Mucosa of descending colon (tissue), 3 donors: ENCODE results near the gene SPAG6. TPM values are rescaled to one million over a fixed set of nuclear protein-coding genes. Genes with fewer than 3 reads are reported as not detected.

Experiments used
- ATAC-seq: fragments of 200-7000 bp; cut with Tn5 transposase; one replicate; pipeline ENCODE4 v1.9.1; 2020; ENCODE audit warnings: mild to moderate bottlenecking, moderate library complexity
- DNase-seq, 3 donors: peaks; one replicate each; pipeline ENCODE4 v3.0.0-alpha.2; 2020
- H3K36me3 ChIP-seq: fragments of 200-600 bp; one replicate; pipeline ENCODE4 v1.8.0; 2021; ENCODE audit warnings: low read depth, mild to moderate bottlenecking
- H3K4me1 ChIP-seq: fragments of 200-600 bp; one replicate; pipeline ENCODE4 v1.8.0; 2021; ENCODE audit warnings: low read depth, mild to moderate bottlenecking
- H3K4me3 ChIP-seq: fragments of 200-600 bp; one replicate; pipeline ENCODE4 v1.8.0; 2021; ENCODE audit warnings: mild to moderate bottlenecking
- H3K9me3 ChIP-seq: fragments of 200-600 bp; one replicate; pipeline ENCODE4 v1.8.0; 2021; ENCODE audit warnings: mild to moderate bottlenecking
- CTCF ChIP-seq: fragments of 200-600 bp; IDR thresholded peaks from one replicate; pipeline ENCODE4 v1.8.0; 2022; ENCODE audit warnings: antibody characterized with exemption, mild to moderate bottlenecking
- intact Hi-C, 2 donors: fragments of 100-400 bp; cut with DNase I in 1 of 2; cut with micrococcal nuclease in 1 of 2; formaldehyde crosslinking; loops; one replicate each; pipeline versions ENCODE4 v1.11.0 to v1.11.1; 2022; cut with DNase I, micrococcal nuclease
- total RNA-seq, 3 donors: library from RNA; stranded (reverse); fragmentation: NEBNext Ultra II Directional in 2 of 3; extraction: Animal tissue kit (Norgen Biotek cat#: 25700) in 2 of 3; gene quantifications; one replicate each; pipeline versions ENCODE4 v1.2.1 to v1.2.4, GENCODE V29; 2021 to 2023
- donor health status: DM: no; HTN: no; CAD: no; lungs with moderate emphysema.
- donor health status: DM: no; HTN: no; CAD: no.
- donor health status: DM: no; HTN: yes; CAD: no.

SPAG6 gene
- total RNA-seq, 3 donors from 2014 or later: not detected

GRCh38 chr10:22372917-22373316, 27.6 kb downstream of the SPAG6 start:
- no peaks in the 10 kb centered on the region for H3K36me3 ChIP-seq
- H3K4me3 ChIP-seq: no peak overlapping the region
- intact Hi-C loops: no loop called here
- H3K4me1 ChIP-seq: no peaks in the 10 kb centered on the region
- DNase-seq (no peak), ATAC-seq (no peak)
- no peak for TF ChIP-seq CTCF
- no peaks in the 10 kb centered on the region for H3K9me3 ChIP-seq

- ATAC-seq: no peak
- TF ChIP-seq CTCF: no peak
- intact Hi-C loops: no loop called here
Measured at GRCh38 chr10:22374489-22375126, 29.3 kb downstream of the SPAG6 start.

GRCh38 chr10:22379059-22379458, 33.8 kb downstream of the SPAG6 start:
- no peak overlapping the region for H3K4me3 ChIP-seq
- no peak for ATAC-seq
- H3K9me3 ChIP-seq: no peaks in the 10 kb centered on the region
- no peaks in the 10 kb centered on the region for H3K4me1 ChIP-seq
- intact Hi-C loops: no loop called here
- no peak for TF ChIP-seq CTCF
- no peak for DNase-seq
- H3K36me3 ChIP-seq: no peaks in the 10 kb centered on the region

More at GRCh38 chr10:22374489-22375126, 29.3 kb downstream of the SPAG6 start:
- Histone ChIP-seq H3K4me1 (no peaks in the 10 kb centered on the region), H3K9me3 (no peaks in the 10 kb centered on the region), H3K36me3 (no peaks in the 10 kb centered on the region), H3K4me3 (no peak overlapping the region)
- no peak for DNase-seq

- no peak for ATAC-seq
- no peak for TF ChIP-seq CTCF
- DNase-seq: no peak
- no peak overlapping the region for H3K4me3 ChIP-seq
- H3K36me3 ChIP-seq: no peaks in the 10 kb centered on the region
- H3K4me1 ChIP-seq: no peaks in the 10 kb centered on the region
- no peaks in the 10 kb centered on the region for H3K9me3 ChIP-seq
- intact Hi-C loops: no loop called here
Measured at GRCh38 chr10:22381262-22381661, 36.0 kb downstream of the SPAG6 start.

GRCh38 chr10:22386503-22386902, 41.2 kb downstream of the SPAG6 start:
- no peak for TF ChIP-seq CTCF
- H3K9me3 ChIP-seq: no peaks in the 10 kb centered on the region
- no peaks in the 10 kb centered on the region for H3K4me1 ChIP-seq
- no peaks in the 10 kb centered on the region for H3K36me3 ChIP-seq
- ATAC-seq (no peak), DNase-seq (no peak)
- intact Hi-C loops: no loop called here
- no peak overlapping the region for H3K4me3 ChIP-seq
